H1 (cell line): ENCODE measurements around the gene RND3. TPM values are rescaled to one million over a fixed set of nuclear protein-coding genes. Genes with fewer than 3 reads are reported as not detected.

Experiments used
- CTCF ChIA-PET: fragments of 300-600 bp; sonication (Branson Sonifier 250); formaldehyde crosslinking; loops from one replicate; lab custom pipeline; 2021; ENCODE audit not compliant: partially characterized antibody; lab: Charles Lee
- POLR2A ChIA-PET: fragments of 300-600 bp; sonication (Branson Sonifier 250); formaldehyde crosslinking; loops from one replicate; lab custom pipeline; 2021; ENCODE audit warnings: inconsistent platforms; ENCODE audit not compliant: partially characterized antibody; lab: Charles Lee
- DNase-seq, 2 experiments: peaks; one replicate each; pipeline versions ENCODE4 v3.0.0 to v3.0.0-alpha.2; 2010 to 2022; ENCODE audit warnings: low spot score in 2 of 2, low read depth in 1 of 2, mixed read lengths in 1 of 2
- FAIRE-seq: peaks from 2 replicates; lab custom pipeline; 2011; peaks lifted over from hg19 to GRCh38; lab: Jason Lieb, UNC
- H2AFZ ChIP-seq: 2 replicates; pipeline ENCODE4 v1.8.1; 2012; ENCODE audit warnings: low read length, inconsistent platforms
- H2AK5ac ChIP-seq: 2 replicates; pipeline ENCODE4 v1.6.1; 2013; ENCODE audit warnings: low read depth, low read length
- H2BK120ac ChIP-seq: replicated peaks from 2 replicates; pipeline ENCODE3; 2013; ENCODE audit warnings: low read depth, low read length, inconsistent platforms
- H2BK12ac ChIP-seq: 2 replicates; pipeline ENCODE4 v1.6.1; 2013; ENCODE audit warnings: low read depth, low read length
- H2BK15ac ChIP-seq: 2 replicates; pipeline ENCODE4 v1.6.1; 2013; ENCODE audit warnings: low read length
- H2BK20ac ChIP-seq: 2 replicates; pipeline ENCODE4 v1.6.1; 2013; ENCODE audit warnings: low read length
- H2BK5ac ChIP-seq: 2 replicates; pipeline ENCODE4 v1.6.1; 2013; ENCODE audit warnings: low read depth, low read length
- H3K14ac ChIP-seq: 2 replicates; pipeline ENCODE4 v1.6.1; 2013; ENCODE audit warnings: inconsistent platforms; ENCODE audit not compliant: insufficient read length
- H3K18ac ChIP-seq: 2 replicates; pipeline ENCODE4 v1.6.1; 2013; ENCODE audit warnings: low read length; ENCODE audit errors: extremely low read depth
- H3K23ac ChIP-seq: 2 replicates; pipeline ENCODE4 v1.6.1; 2013; ENCODE audit warnings: inconsistent platforms; ENCODE audit not compliant: insufficient read length
- H3K23me2 ChIP-seq: 2 replicates; pipeline ENCODE4 v1.6.1; 2013; ENCODE audit warnings: low read depth, low read length
- H3K27ac ChIP-seq: 2 replicates; pipeline ENCODE4 v1.6.1; 2011; ENCODE audit warnings: low read depth, low read length, inconsistent platforms
- H3K27me3 ChIP-seq, 4 experiments: replicated peaks in 1 of 4; 1 replicate in 1 of 4; 2 replicates in 3 of 4; pipeline versions ENCODE4 v1.6.1 to v1.8.1; 2011 to 2013; ENCODE audit warnings: low read length in 3 of 4, mild to moderate bottlenecking in 3 of 4, inconsistent platforms in 2 of 4, mixed read lengths in 2 of 4, moderate library complexity in 1 of 4; ENCODE audit not compliant: control insufficient read depth in 3 of 4, insufficient read depth in 3 of 4; ENCODE audit errors: extremely low read depth in 1 of 4
- H3K36me3 ChIP-seq, 4 experiments: 2 replicates each; pipeline versions ENCODE4 v1.6.1 to v1.8.1; 2011 to 2013; ENCODE audit warnings: mild to moderate bottlenecking in 4 of 4, low read length in 3 of 4, moderate library complexity in 2 of 4, control low read depth in 1 of 4, inconsistent platforms in 1 of 4; ENCODE audit not compliant: insufficient read depth in 4 of 4, control insufficient read depth in 2 of 4
- H3K4ac ChIP-seq: replicated peaks from 2 replicates; pipeline ENCODE3; 2013; ENCODE audit warnings: low read length, low read depth, mixed read lengths, inconsistent platforms; ENCODE audit not compliant: insufficient read length
- H3K4me1 ChIP-seq, 4 experiments: replicated peaks in 1 of 4; 1 replicate in 1 of 4; 2 replicates in 3 of 4; pipeline versions ENCODE4 v1.6.1 to v1.8.1; 2011 to 2013; ENCODE audit warnings: low read length in 3 of 4, inconsistent platforms in 2 of 4, mixed read lengths in 1 of 4; ENCODE audit not compliant: insufficient read depth in 4 of 4, control insufficient read depth in 3 of 4
- H3K4me2 ChIP-seq, 2 experiments: 2 replicates each; pipeline versions ENCODE4 v1.6.1 to v1.8.1; 2011 to 2013; ENCODE audit warnings: low read depth in 2 of 2, low read length in 2 of 2, control low read depth in 1 of 2, inconsistent platforms in 1 of 2, mild to moderate bottlenecking in 1 of 2; ENCODE audit not compliant: insufficient read depth in 1 of 2
- H3K4me3 ChIP-seq, 4 experiments: fragments of 200-600, 300-600 bp in 1 of 4; sonication (generic), shearing (Covaris generic), sonication (Bioruptor Twin) in 1 of 4; 2 replicates each; pipeline versions ENCODE4 v1.5.1 to v1.8.1; 2011 to 2016; ENCODE audit warnings: low read length in 4 of 4, low read depth in 3 of 4, control low read depth in 2 of 4, inconsistent platforms in 2 of 4, mild to moderate bottlenecking in 2 of 4, mixed read lengths in 1 of 4, moderate library complexity in 1 of 4; ENCODE audit not compliant: insufficient read depth in 2 of 4; ENCODE audit errors: extremely low read depth in 1 of 4
- H3K56ac ChIP-seq: replicated peaks from 2 replicates; pipeline ENCODE3; 2013; ENCODE audit warnings: low read depth, mild to moderate bottlenecking, mixed read lengths, low read length, inconsistent platforms; ENCODE audit not compliant: insufficient read length
- H3K79me1 ChIP-seq: 2 replicates; pipeline ENCODE4 v1.6.1; 2013; ENCODE audit warnings: low read depth, low read length, control low read depth
- H3K79me2 ChIP-seq, 2 experiments: 2 replicates each; pipeline versions ENCODE4 v1.6.1 to v1.8.1; 2012 to 2013; ENCODE audit warnings: low read length in 2 of 2, mild to moderate bottlenecking in 2 of 2, inconsistent platforms in 1 of 2; ENCODE audit not compliant: insufficient read depth in 2 of 2, control insufficient read depth in 1 of 2
- H3K9ac ChIP-seq, 4 experiments: replicated peaks in 1 of 4; 1 replicate in 1 of 4; 2 replicates in 3 of 4; pipeline versions ENCODE4 v1.6.1 to v1.8.1; 2011 to 2013; ENCODE audit warnings: low read depth in 3 of 4, low read length in 3 of 4, control low read depth in 2 of 4, mild to moderate bottlenecking in 2 of 4, moderate library complexity in 2 of 4, inconsistent platforms in 1 of 4; ENCODE audit errors: extremely low read depth in 1 of 4
- H3K9me3 ChIP-seq, 2 experiments: 2 replicates each; pipeline versions ENCODE4 v1.6.1 to v1.8.1; 2012 to 2013; ENCODE audit warnings: mild to moderate bottlenecking in 2 of 2, moderate library complexity in 2 of 2, control low read depth in 1 of 2, inconsistent platforms in 1 of 2, low read depth in 1 of 2, low read length in 1 of 2, mixed read lengths in 1 of 2; ENCODE audit not compliant: insufficient read depth in 2 of 2
- H4K20me1 ChIP-seq, 2 experiments: replicated peaks in 1 of 2; 2 replicates each; pipeline versions ENCODE3 to v1.8.1; 2011 to 2013; ENCODE audit warnings: inconsistent platforms in 2 of 2, low read length in 2 of 2, mild to moderate bottlenecking in 1 of 2; ENCODE audit not compliant: insufficient read depth in 2 of 2, control insufficient read depth in 1 of 2
- H4K5ac ChIP-seq: 2 replicates; pipeline ENCODE4 v1.6.1; 2013; ENCODE audit warnings: low read length, low read depth, mixed read lengths, inconsistent platforms; ENCODE audit not compliant: insufficient read length
- H4K8ac ChIP-seq: 2 replicates; pipeline ENCODE4 v1.8.0; 2013; ENCODE audit warnings: mild to moderate bottlenecking, moderate library complexity, low read length, inconsistent platforms; ENCODE audit not compliant: insufficient read depth; ENCODE audit errors: extremely low read depth
- H4K91ac ChIP-seq: replicated peaks from 2 replicates; pipeline ENCODE3; 2013; ENCODE audit warnings: low read length, mixed read lengths, inconsistent platforms; ENCODE audit not compliant: insufficient read length
- RAD21 ChIP-seq, 2 experiments: IDR thresholded peaks in 1 of 2; conservative IDR thresholded peaks in 1 of 2; 2 replicates each; pipeline ENCODE4 v1.6.1; 2011; ENCODE audit warnings: low read depth in 2 of 2, low read length in 2 of 2, improper control_type of control experiment in 1 of 2, inconsistent platforms in 1 of 2, mild to moderate bottlenecking in 1 of 2, moderate library complexity in 1 of 2
- TEAD4 ChIP-seq: IDR thresholded peaks from 2 replicates; pipeline ENCODE4 v1.6.1; 2012; ENCODE audit warnings: low read depth, low read length, inconsistent platforms, mixed read lengths
- WGBS, 2 experiments: shearing (Covaris generic) in 1 of 2; methylation state at CpG; one replicate each; pipeline versions ENCODE4 v1.1.6 to v1.1.7; 2013 to 2015; ENCODE audit warnings: low lambda C conversion rate in 2 of 2, mixed read lengths in 2 of 2, inconsistent platforms in 1 of 2, low coverage in 1 of 2, missing lambda C conversion rate in 1 of 2; ENCODE audit not compliant: insufficient replicate concordance in 2 of 2, insufficient coverage in 1 of 2, insufficient read length in 1 of 2; ENCODE audit errors: extremely low coverage in 1 of 2, missing lambda C conversion rate in 1 of 2; 5-methylcytosine and 5-hydroxymethylcytosine counted together
- polyA plus RNA-seq, 7 experiments: library from polyadenylated mRNA; depleted of rRNA in 3 of 7; stranded (reverse) in 5 of 7; unstranded in 2 of 7; fragments of >200 nt in 5 of 7; fragments of 200-250 nt in 2 of 7; gene quantifications; 1 replicate in 5 of 7; 2 replicates in 1 of 7; 4 replicates in 1 of 7; pipeline versions ENCODE4 v1.2.1 to v1.2.3, GENCODE V29; 2011 to 2013; ENCODE audit warnings: missing spikeins in 2 of 7, mixed read lengths in 2 of 7
- total RNA-seq: library from RNA; stranded (reverse); fragmentation: NEBNext Ultra II Directional; extraction: Animal tissue kit (Norgen Biotek cat#: 25700); gene quantifications from 2 replicates; pipeline ENCODE4 v1.2.1, GENCODE V29; 2021

The RND3 gene
- total and polyA plus RNA-seq, 2 of the 8 experiments (the other 6 are each of a cell fraction or from before 2014, with no cell fraction given) = 12.2 to 25.6 TPM

GRCh38 chr2:150478200-150478974, 9.1 kb downstream of the RND3 start:
- Histone ChIP-seq H2BK5ac (no peak overlapping the region), H3K56ac (no peak overlapping the region), H3K36me3 (peaks cover 2 to 16% (median 8%) of the 10 kb centered on the region in 4 experiments; a peak in 6 of 8 replicates), H4K91ac (no peak overlapping the region), H4K8ac (no peak overlapping the region), H3K4me1 (peaks cover 1 to 13% (median 9%) of the 10 kb centered on the region in 4 experiments; a peak in 6 of 7 replicates), H3K14ac (no peak overlapping the region), H3K79me2 (peaks cover 13 to 98% of the 10 kb centered on the region in 2 experiments), H3K4ac (no peak overlapping the region), H3K9ac (no peak overlapping the region), H3K27ac (no peak overlapping the region), H2AFZ (no peak overlapping the region), H3K4me3 (no peak overlapping the region), H4K20me1 (peaks cover 18 to 26% of the 10 kb centered on the region in 2 experiments)
- FAIRE-seq (no peak), DNase-seq (no peak)
- POLR2A ChIA-PET = interaction anchor here (0.6 to 1.8 kb wide), 3 partner anchors 11 to 677 kb away, joined by 3 to 13 read pairs (median 3); no protein-coding TSS in a partner anchor
- no peak for TF ChIP-seq RAD21 (IDR thresholded peaks at IDR 0.05 in 1 of 2, conservative IDR thresholded peaks at IDR 0.05 in 1 of 2; ENCODE audit: low read depth in 2 of 2, low read length in 2 of 2)
- TF ChIP-seq TEAD4 = peak; percentile 31; the same call in 1 of the 2 replicates
- TF ChIP-seq, all 59 proteins: peak for 1
- no peaks in the 10 kb centered on the region for H3K27me3 ChIP-seq
- H2BK12ac ChIP-seq = no peak overlapping the region
- H2AK5ac ChIP-seq = no peak overlapping the region
- no peak overlapping the region for H4K5ac ChIP-seq
- no peaks in the 10 kb centered on the region for H3K9me3 ChIP-seq
- no peak overlapping the region for H2BK20ac ChIP-seq
- H2BK15ac ChIP-seq = no peak overlapping the region
- H3K23me2 ChIP-seq = no peaks in the 10 kb centered on the region
- no peak overlapping the region for H2BK120ac ChIP-seq
- peak overlapping the region in 1 of 2 experiments; percentile 25; a peak in 1 of 4 replicates for H3K4me2 ChIP-seq
- H3K79me1 ChIP-seq = peaks cover 6% of the 10 kb centered on the region
- no peak overlapping the region for H3K18ac ChIP-seq
- 80% methylated on average over 6 of the region's 6 CpGs; no CpG with 5 or more reads in 1 of the 2 experiments for WGBS, 2 experiments
- no peak overlapping the region for H3K23ac ChIP-seq
- CTCF ChIA-PET = interaction anchor here (0.6 to 1.5 kb wide), 5 partner anchors 10 to 762 kb away, joined by 3 to 4 read pairs (median 4); no protein-coding TSS in a partner anchor
